AG04450 (cell line): ENCODE measurements around the gene HELZ. TPM values are rescaled to one million over a fixed set of nuclear protein-coding genes. Genes with fewer than 3 reads are reported as not detected.
"Not testable (repeated sequence)": the region's sequence is repeated elsewhere in the genome, so short reads cannot be mapped to it uniquely, and the experiment has no call there.

ENCODE experiments used
- CTCF ChIA-PET: fragments of 300-600, 350-600 bp; formaldehyde crosslinking; extraction: SDS; loops from one replicate; lab custom pipeline; 2022; ENCODE audit warnings: antibody characterized with exemption, inconsistent platforms; lab: Charles Lee
- POLR2A ChIA-PET: fragments of 350-600 bp; formaldehyde crosslinking; extraction: SDS; loops from one replicate; lab custom pipeline; 2021; ENCODE audit warnings: antibody characterized with exemption, inconsistent platforms; lab: Yijun Ruan, JAX
- DNase-seq: peaks from one replicate; pipeline ENCODE4 v3.0.0-alpha.2; 2011; ENCODE audit warnings: low read depth, low spot score
- H3K27ac ChIP-seq: one replicate; pipeline ENCODE4 v1.5.1; 2012; ENCODE audit warnings: low read depth, low read length, control low read depth
- H3K27me3 ChIP-seq: one replicate; pipeline ENCODE4 v1.6.0; 2012; ENCODE audit warnings: low read length; ENCODE audit not compliant: control insufficient read depth, insufficient read depth
- H3K4me3 ChIP-seq: 2 replicates; pipeline ENCODE4 v1.5.1; 2011; ENCODE audit warnings: mild to moderate bottlenecking, low read depth, low read length, control low read depth
- H3K9me3 ChIP-seq: 2 replicates; pipeline ENCODE4 v1.5.1; 2012; ENCODE audit warnings: low read length; ENCODE audit not compliant: control insufficient read depth, insufficient read depth
- polyA plus RNA-seq: library from polyadenylated mRNA; depleted of rRNA; stranded (reverse); fragments of >200 nt; gene quantifications from 2 replicates; pipeline ENCODE4 v1.2.3, GENCODE V29; 2011
- TF ChIP-seq, protein P1 (sequence below): IDR thresholded peaks from 2 replicates; pipeline ENCODE4 v1.5.1; 2011; ENCODE audit warnings: low read depth, low read length, control low read depth, inconsistent platforms

Gene HELZ
- polyA plus RNA-seq, 1 experiment: 28.2 TPM

DNA sequence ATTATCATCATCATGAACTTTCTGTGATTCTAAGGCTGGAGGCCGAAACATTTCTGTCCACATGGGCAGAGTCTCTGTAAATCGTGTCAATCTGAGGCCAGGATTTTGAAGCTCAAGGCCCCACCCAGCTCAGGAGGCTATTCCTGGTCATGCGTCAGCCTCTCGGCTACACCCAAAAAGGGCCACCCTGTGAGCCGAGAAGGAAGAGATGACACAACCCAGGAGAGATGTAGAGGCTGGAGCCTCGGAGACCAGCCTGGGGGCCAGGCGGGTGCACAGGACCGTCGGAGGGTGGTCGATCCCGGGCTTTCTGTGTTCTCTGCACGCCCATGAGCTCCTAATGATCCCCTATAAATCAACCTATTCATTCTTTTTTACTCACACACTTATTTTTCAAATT lies 201.7 kb downstream of the HELZ start:
- Histone ChIP-seq H3K27me3 (peaks cover 27% of the 10 kb centered on the region), H3K9me3 (peaks cover 3% of the 10 kb centered on the region; the same call in 1 of the 2 replicates), H3K27ac (no peak overlapping the region), H3K4me3 (no peak overlapping the region)
- DNase-seq: no peak
- ChIA-PET POLR2A (no interaction called here), CTCF (no interaction called here)
- TF ChIP-seq, protein P1, sequence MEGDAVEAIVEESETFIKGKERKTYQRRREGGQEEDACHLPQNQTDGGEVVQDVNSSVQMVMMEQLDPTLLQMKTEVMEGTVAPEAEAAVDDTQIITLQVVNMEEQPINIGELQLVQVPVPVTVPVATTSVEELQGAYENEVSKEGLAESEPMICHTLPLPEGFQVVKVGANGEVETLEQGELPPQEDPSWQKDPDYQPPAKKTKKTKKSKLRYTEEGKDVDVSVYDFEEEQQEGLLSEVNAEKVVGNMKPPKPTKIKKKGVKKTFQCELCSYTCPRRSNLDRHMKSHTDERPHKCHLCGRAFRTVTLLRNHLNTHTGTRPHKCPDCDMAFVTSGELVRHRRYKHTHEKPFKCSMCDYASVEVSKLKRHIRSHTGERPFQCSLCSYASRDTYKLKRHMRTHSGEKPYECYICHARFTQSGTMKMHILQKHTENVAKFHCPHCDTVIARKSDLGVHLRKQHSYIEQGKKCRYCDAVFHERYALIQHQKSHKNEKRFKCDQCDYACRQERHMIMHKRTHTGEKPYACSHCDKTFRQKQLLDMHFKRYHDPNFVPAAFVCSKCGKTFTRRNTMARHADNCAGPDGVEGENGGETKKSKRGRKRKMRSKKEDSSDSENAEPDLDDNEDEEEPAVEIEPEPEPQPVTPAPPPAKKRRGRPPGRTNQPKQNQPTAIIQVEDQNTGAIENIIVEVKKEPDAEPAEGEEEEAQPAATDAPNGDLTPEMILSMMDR: no peak

DNA sequence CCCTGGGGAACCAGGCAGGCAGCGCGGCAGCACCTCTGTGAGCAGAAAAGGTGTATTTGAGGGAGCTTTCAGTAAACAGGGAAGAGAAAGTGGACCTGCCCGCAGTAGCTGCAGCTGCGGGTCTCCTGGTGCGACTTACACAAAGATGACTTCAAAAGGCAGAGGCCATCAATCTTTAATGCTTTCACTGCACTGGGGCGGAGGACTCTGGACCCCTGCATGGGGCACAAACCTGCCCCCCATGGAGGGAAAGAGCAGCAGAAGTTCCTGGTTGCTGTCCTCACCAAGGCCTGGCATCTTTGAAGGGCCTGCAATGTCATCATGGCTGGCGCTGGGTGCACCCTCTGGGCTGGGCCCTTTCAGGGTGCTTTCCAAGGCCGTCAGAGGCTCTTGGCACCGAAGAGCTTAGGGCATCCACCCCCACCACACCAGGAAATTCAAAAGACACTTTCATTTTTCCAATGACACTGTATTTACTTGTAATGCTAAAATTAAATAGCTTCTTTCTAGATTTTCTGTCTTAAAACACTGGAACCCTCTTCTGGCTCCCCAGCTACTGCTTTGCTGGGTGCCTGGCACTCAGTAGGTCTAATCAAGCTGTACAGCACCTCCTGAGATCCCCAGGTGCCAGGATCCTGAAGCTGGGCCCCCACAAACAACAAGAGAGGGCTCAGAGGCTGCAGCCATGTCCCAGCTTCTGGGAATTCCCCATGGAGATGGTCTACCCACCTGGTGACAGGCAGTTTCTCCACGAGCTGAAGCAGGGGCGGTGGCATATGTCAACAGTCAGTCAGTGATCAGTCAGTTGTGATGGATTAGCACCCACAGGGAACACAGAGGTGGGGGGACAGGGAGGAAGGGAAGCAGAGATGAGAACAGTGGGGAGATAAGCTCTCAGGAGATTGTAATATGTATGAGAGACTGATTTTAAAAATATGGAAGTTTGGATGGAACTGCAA lies 202.8 kb downstream of the HELZ start:
- H3K27me3 ChIP-seq: peaks cover 27% of the 10 kb centered on the region
- H3K27ac ChIP-seq: no peak overlapping the region
- POLR2A ChIA-PET: no interaction called here
- no peak overlapping the region for H3K4me3 ChIP-seq
- H3K9me3 ChIP-seq: no peaks in the 10 kb centered on the region
- CTCF ChIA-PET: no interaction called here
- no peak for DNase-seq
- TF ChIP-seq, protein P1: no peak

DNA sequence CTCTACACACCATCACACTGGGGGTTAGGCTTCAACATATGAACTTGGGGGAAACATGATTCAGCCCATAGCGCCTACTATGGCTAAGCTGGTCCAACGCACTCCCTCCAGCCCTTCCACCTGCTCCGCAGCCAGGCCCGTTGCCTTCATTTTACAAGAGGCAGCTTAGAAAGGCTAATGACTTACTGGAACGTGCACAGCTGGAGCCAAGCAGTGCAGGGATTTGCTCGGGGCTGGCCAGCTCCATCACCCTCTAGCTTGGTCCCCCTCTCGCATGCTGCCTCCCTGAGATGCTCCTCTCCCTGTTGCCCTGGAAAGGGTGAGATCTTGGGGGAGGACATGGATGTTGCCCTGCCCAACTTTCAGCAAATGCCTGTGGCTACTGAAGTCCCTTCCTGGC lies 203.5 kb downstream of the HELZ start:
- ChIA-PET CTCF (no interaction called here), POLR2A (no interaction called here)
- TF ChIP-seq, protein P1: no peak

DNA sequence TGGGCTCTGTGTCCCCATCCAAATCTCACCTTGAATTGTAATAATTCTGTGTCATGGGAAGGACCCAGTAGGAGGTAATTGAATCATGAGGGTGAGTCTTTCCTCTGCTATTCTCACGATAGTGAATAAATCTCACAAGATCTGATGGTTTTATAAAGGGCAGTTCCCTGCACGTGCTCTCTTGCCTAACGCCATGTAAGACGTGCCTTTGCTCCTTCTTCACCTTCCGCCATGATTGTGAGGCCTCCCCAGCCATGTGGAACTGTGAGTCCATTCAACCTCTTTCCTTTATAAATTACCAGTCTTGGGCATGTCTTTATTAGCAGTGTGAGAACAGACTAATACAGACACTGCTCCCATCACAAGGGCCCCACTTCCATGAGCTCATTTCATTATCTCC lies 203.9 kb downstream of the HELZ start:
- CTCF ChIA-PET, H3K27ac ChIP-seq, DNase-seq, H3K4me3 ChIP-seq, H3K9me3 ChIP-seq, POLR2A ChIA-PET: not testable (repeated sequence)
- H3K27me3 ChIP-seq: peaks cover 29% of the 10 kb centered on the region

More for the DNA sequence above, 203.5 kb downstream of the HELZ start:
- Histone ChIP-seq H3K27ac (no peak overlapping the region), H3K27me3 (peaks cover 29% of the 10 kb centered on the region), H3K9me3 (no peaks in the 10 kb centered on the region), H3K4me3 (no peak overlapping the region)
- no peak for DNase-seq

DNA sequence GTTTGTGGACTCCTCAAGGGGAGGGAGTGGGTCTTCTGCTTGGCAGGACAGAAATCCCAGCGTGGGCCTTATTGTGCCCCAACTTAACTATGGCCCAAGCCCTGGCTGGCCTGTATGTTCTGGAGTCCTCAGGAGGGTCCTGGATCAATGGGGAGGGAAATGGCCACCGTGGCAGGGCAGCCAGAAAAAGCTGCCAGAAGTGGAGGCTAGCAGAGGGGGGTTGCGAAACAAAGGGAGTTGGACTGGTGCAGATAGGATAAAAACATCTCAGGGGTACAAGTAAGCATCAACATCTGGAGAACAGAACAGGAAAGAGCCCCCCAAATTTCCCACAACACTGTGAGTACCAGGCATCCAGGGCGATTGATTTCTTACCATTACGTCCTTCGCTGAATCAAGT lies 204.3 kb downstream of the HELZ start:
- TF ChIP-seq, protein P1: no peak
- H3K9me3 ChIP-seq: no peaks in the 10 kb centered on the region
- DNase-seq: no peak
- H3K27me3 ChIP-seq: peaks cover 29% of the 10 kb centered on the region
- no peak overlapping the region for H3K27ac ChIP-seq
- no peak overlapping the region for H3K4me3 ChIP-seq
- POLR2A ChIA-PET: no interaction called here
- CTCF ChIA-PET: no interaction called here
